Mesendoderm (in vitro differentiated cells): Measurements from ENCODE around the gene CAMTA1.

Experiments
- DNase-seq: peaks from one replicate; pipeline ENCODE4 v3.0.0; 2013
- H2AK5ac ChIP-seq: 2 replicates; pipeline ENCODE4 v1.6.1; 2013; ENCODE audit warnings: low read length, inconsistent platforms
- H2BK120ac ChIP-seq: 2 replicates; pipeline ENCODE4 v1.6.1; 2013; ENCODE audit warnings: low read depth, mild to moderate bottlenecking, low read length, moderate library complexity, mixed read lengths
- H2BK15ac ChIP-seq: replicated peaks from 2 replicates; pipeline ENCODE4 v1.6.1; 2013; ENCODE audit warnings: low read depth, mild to moderate bottlenecking, moderate library complexity
- H2BK5ac ChIP-seq: 2 replicates; pipeline ENCODE4 v1.6.1; 2013; ENCODE audit warnings: low read length, inconsistent platforms
- H3K18ac ChIP-seq: 2 replicates; pipeline ENCODE4 v1.6.1; 2013; ENCODE audit warnings: mild to moderate bottlenecking, low read length, mixed read lengths
- H3K23ac ChIP-seq: one replicate; pipeline ENCODE4 v1.6.1; 2013; ENCODE audit warnings: low read length
- H3K27ac ChIP-seq: 2 replicates; pipeline ENCODE4 v1.5.1; 2013; ENCODE audit warnings: low read depth, mild to moderate bottlenecking, inconsistent platforms, low read length, moderate library complexity
- H3K27me3 ChIP-seq: 2 replicates; pipeline ENCODE4 v1.6.1; 2013; ENCODE audit warnings: low read length, control low read depth, mild to moderate bottlenecking, inconsistent platforms; ENCODE audit not compliant: insufficient read depth, poor library complexity
- H3K36me3 ChIP-seq: 2 replicates; pipeline ENCODE4 v1.6.1; 2013; ENCODE audit warnings: low read length, inconsistent platforms; ENCODE audit not compliant: control insufficient read depth, insufficient read depth
- H3K4ac ChIP-seq: one replicate; pipeline ENCODE4 v1.6.1; 2013; ENCODE audit warnings: low read depth, mild to moderate bottlenecking, low read length, moderate library complexity
- H3K4me1 ChIP-seq: 2 replicates; pipeline ENCODE4 v1.6.1; 2013; ENCODE audit warnings: low read depth, low read length, inconsistent platforms; ENCODE audit not compliant: control insufficient read depth
- H3K4me2 ChIP-seq: 2 replicates; pipeline ENCODE4 v1.6.1; 2013; ENCODE audit warnings: low read length
- H3K4me3 ChIP-seq: 2 replicates; pipeline ENCODE4 v1.5.1; 2013; ENCODE audit warnings: mild to moderate bottlenecking, low read length
- H3K56ac ChIP-seq: one replicate; pipeline ENCODE4 v1.6.1; 2013; ENCODE audit warnings: low read length
- H3K79me1 ChIP-seq: 2 replicates; pipeline ENCODE4 v1.6.1; 2013; ENCODE audit warnings: low read length, inconsistent platforms
- H3K79me2 ChIP-seq: 2 replicates; pipeline ENCODE4 v1.6.1; 2013; ENCODE audit warnings: mild to moderate bottlenecking, low read length; ENCODE audit not compliant: control insufficient read depth, insufficient read depth
- H3K9ac ChIP-seq: 2 replicates; pipeline ENCODE4 v1.6.1; 2013; ENCODE audit warnings: low read length, inconsistent platforms
- H4K5ac ChIP-seq: one replicate; pipeline ENCODE4 v1.6.1; 2013; ENCODE audit warnings: low read length
- H4K8ac ChIP-seq: one replicate; pipeline ENCODE4 v1.6.1; 2013; ENCODE audit warnings: low read depth, mild to moderate bottlenecking, control low read depth, low read length, moderate library complexity
- WGBS: extraction: QIAGEN DNeasy Blood & Tissue Kit; methylation state at CpG from one replicate; pipeline ENCODE4 v1.1.7; 2013; ENCODE audit warnings: low lambda C conversion rate, missing lambda C conversion rate; ENCODE audit not compliant: insufficient coverage; ENCODE audit errors: extremely low coverage; 5-methylcytosine and 5-hydroxymethylcytosine counted together

CAMTA1 gene

GRCh38 chr1:7174561-7174960 is 389.3 kb downstream of the CAMTA1 start:
- no peak overlapping the region for H3K4me3 ChIP-seq
- WGBS: no CpG with 5 or more reads among the region's 12 CpGs
- H3K23ac ChIP-seq: no peak overlapping the region

GRCh38 chr1:7174980-7175906 is 390.0 kb downstream of the CAMTA1 start:
- no peaks in the 10 kb centered on the region for H3K36me3 ChIP-seq
- DNase-seq: no peak
- H4K5ac ChIP-seq: no peak overlapping the region
- no peak overlapping the region for H2BK15ac ChIP-seq
- H3K4ac ChIP-seq: no peak overlapping the region
- no peak overlapping the region for H2AK5ac ChIP-seq
- H3K56ac ChIP-seq: no peak overlapping the region
- no peak overlapping the region for H2BK5ac ChIP-seq
- no peak overlapping the region for H3K27ac ChIP-seq
- H3K79me1 ChIP-seq: no peaks in the 10 kb centered on the region
- no peak overlapping the region for H3K9ac ChIP-seq
- no peaks in the 10 kb centered on the region for H3K79me2 ChIP-seq
- no peak overlapping the region for H3K23ac ChIP-seq
- no peaks in the 10 kb centered on the region for H3K4me1 ChIP-seq
- no peak overlapping the region for H3K18ac ChIP-seq
- no peak overlapping the region for H3K4me3 ChIP-seq
- no peak overlapping the region for H2BK120ac ChIP-seq
- H3K27me3 ChIP-seq: no peaks in the 10 kb centered on the region
- H4K8ac ChIP-seq: no peak overlapping the region
- H3K4me2 ChIP-seq: no peak overlapping the region
- no CpG with 5 or more reads among the region's 15 CpGs for WGBS

More at GRCh38 chr1:7174561-7174960, 389.3 kb downstream of the CAMTA1 start:
- H2BK120ac ChIP-seq: no peak overlapping the region
- no peaks in the 10 kb centered on the region for H3K79me2 ChIP-seq
- no peak overlapping the region for H4K5ac ChIP-seq
- H2BK15ac ChIP-seq: no peak overlapping the region
- H3K9ac ChIP-seq: no peak overlapping the region
- no peaks in the 10 kb centered on the region for H3K27me3 ChIP-seq
- no peaks in the 10 kb centered on the region for H3K36me3 ChIP-seq
- no peak overlapping the region for H4K8ac ChIP-seq
- H2AK5ac ChIP-seq: no peak overlapping the region
- no peak for DNase-seq
- H3K79me1 ChIP-seq: no peaks in the 10 kb centered on the region
- no peak overlapping the region for H3K4me2 ChIP-seq
- no peak overlapping the region for H3K56ac ChIP-seq
- H2BK5ac ChIP-seq: no peak overlapping the region
- H3K4me1 ChIP-seq: no peaks in the 10 kb centered on the region
- no peak overlapping the region for H3K27ac ChIP-seq
- no peak overlapping the region for H3K18ac ChIP-seq
- H3K4ac ChIP-seq: no peak overlapping the region

- H3K9ac ChIP-seq: no peak overlapping the region
- H3K27ac ChIP-seq: no peak overlapping the region
- H3K4me1 ChIP-seq: no peaks in the 10 kb centered on the region
- H3K4me3 ChIP-seq: no peak overlapping the region
- no peak overlapping the region for H4K5ac ChIP-seq
- no peaks in the 10 kb centered on the region for H3K27me3 ChIP-seq
- no peak overlapping the region for H3K23ac ChIP-seq
- H3K56ac ChIP-seq: no peak overlapping the region
- peak; percentile 11 for DNase-seq
- H2BK5ac ChIP-seq: no peak overlapping the region
- H2BK15ac ChIP-seq: no peak overlapping the region
- no peak overlapping the region for H3K18ac ChIP-seq
- WGBS: no CpG with 5 or more reads among the region's 3 CpGs
- H3K4me2 ChIP-seq: no peak overlapping the region
- no peak overlapping the region for H3K4ac ChIP-seq
- no peaks in the 10 kb centered on the region for H3K79me1 ChIP-seq
- no peak overlapping the region for H4K8ac ChIP-seq
- no peak overlapping the region for H2BK120ac ChIP-seq
- no peaks in the 10 kb centered on the region for H3K36me3 ChIP-seq
- H2AK5ac ChIP-seq: no peak overlapping the region
- no peaks in the 10 kb centered on the region for H3K79me2 ChIP-seq
Measured at GRCh38 chr1:7177021-7177420, 391.8 kb downstream of the CAMTA1 start.

- no peak overlapping the region for H3K56ac ChIP-seq
- no peak overlapping the region for H3K9ac ChIP-seq
- H3K4ac ChIP-seq: no peak overlapping the region
- DNase-seq: peak; percentile 49
- no peak overlapping the region for H3K27ac ChIP-seq
- no peak overlapping the region for H3K18ac ChIP-seq
- no CpG with 5 or more reads among the region's 9 CpGs for WGBS
- H4K5ac ChIP-seq: no peak overlapping the region
- H3K23ac ChIP-seq: no peak overlapping the region
- H3K36me3 ChIP-seq: no peaks in the 10 kb centered on the region
- H2AK5ac ChIP-seq: no peak overlapping the region
- H3K27me3 ChIP-seq: no peaks in the 10 kb centered on the region
- H3K4me1 ChIP-seq: no peaks in the 10 kb centered on the region
- H3K4me2 ChIP-seq: no peak overlapping the region
- H3K79me2 ChIP-seq: no peaks in the 10 kb centered on the region
- no peak overlapping the region for H2BK120ac ChIP-seq
- H4K8ac ChIP-seq: no peak overlapping the region
- no peak overlapping the region for H3K4me3 ChIP-seq
- no peaks in the 10 kb centered on the region for H3K79me1 ChIP-seq
- H2BK5ac ChIP-seq: no peak overlapping the region
- no peak overlapping the region for H2BK15ac ChIP-seq
Measured at GRCh38 chr1:7177438-7178146, 392.3 kb downstream of the CAMTA1 start.

GRCh38 chr1:7178336-7178735 is 393.1 kb downstream of the CAMTA1 start:
- Histone ChIP-seq H3K36me3 (no peaks in the 10 kb centered on the region), H2BK5ac (no peak overlapping the region), H3K56ac (no peak overlapping the region), H3K18ac (no peak overlapping the region), H3K4me2 (no peak overlapping the region), H3K79me1 (no peaks in the 10 kb centered on the region), H4K5ac (no peak overlapping the region), H3K27me3 (no peaks in the 10 kb centered on the region), H3K9ac (no peak overlapping the region), H3K4me3 (no peak overlapping the region), H3K4me1 (no peaks in the 10 kb centered on the region), H3K4ac (no peak overlapping the region), H2AK5ac (no peak overlapping the region), H2BK15ac (no peak overlapping the region), H3K27ac (no peak overlapping the region), H2BK120ac (no peak overlapping the region), H3K79me2 (no peaks in the 10 kb centered on the region), H3K23ac (no peak overlapping the region), H4K8ac (no peak overlapping the region)
- DNase-seq: no peak
- no CpG with 5 or more reads among the region's 4 CpGs for WGBS
